HCT116 (cell line): ENCODE data around the gene RALGPS1. TPM values are rescaled to one million over a fixed set of nuclear protein-coding genes. Genes with fewer than 3 reads are reported as not detected.

Experiments used
- total RNA-seq: library from RNA; stranded (reverse); gene quantifications from one replicate; pipeline ENCODE4 v1.2.1, GENCODE V29; 2021; ENCODE audit not compliant: unreplicated experiment

The RALGPS1 gene
- total RNA-seq, 1 experiment from 2014 or later: 7.6 TPM

Other genes with a start within 250 kb of the RALGPS1 start
- 15.4 TPM for gene ZBTB43, start 109.7 kb upstream of the RALGPS1 start, total RNA-seq
- 5.6 TPM for gene ZBTB34, start 54.1 kb upstream of the RALGPS1 start, total RNA-seq
- gene ANGPTL2, start 207.9 kb downstream of the RALGPS1 start, total RNA-seq: 0.20 TPM